GM12874 (cell line): ENCODE data around the gene FOSL2.

Experiments used
- TF ChIP-seq, protein P1 (sequence below): IDR thresholded peaks from 2 replicates; pipeline ENCODE4 v1.5.1; 2011; ENCODE audit warnings: low read depth, mild to moderate bottlenecking, control low read depth, low read length, moderate library complexity; ENCODE audit not compliant: insufficient read depth

FOSL2 gene

DNA sequence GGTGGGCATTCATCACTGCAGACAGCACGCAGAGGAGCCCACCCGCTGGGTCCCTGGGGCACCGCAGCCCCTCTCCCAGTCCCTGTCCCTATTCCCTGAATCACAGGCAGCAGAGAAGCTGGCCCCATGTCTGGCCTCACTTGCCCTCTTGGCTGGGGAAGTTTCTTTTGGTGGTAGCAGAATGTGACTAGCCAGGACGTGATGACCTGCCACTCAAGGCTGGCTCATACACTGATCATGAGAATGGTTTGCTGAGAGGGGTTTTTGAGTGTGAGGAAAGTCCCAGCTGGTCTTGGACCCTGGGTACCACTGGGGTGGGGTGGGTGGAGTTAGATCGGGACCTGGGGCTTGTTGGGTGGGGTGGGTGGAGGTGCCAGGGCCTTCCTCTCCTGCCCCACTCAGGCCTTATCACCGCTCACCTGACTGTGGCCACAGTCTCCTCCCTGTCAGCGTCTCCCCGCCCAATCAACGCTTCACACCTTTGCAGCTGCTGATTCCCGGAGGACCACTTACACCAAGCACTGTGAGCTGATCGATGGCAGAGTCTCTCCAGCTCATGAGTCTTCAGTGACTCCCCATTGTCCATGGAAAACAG, 28.9 kb upstream of the FOSL2 start:
- TF ChIP-seq, protein P1, sequence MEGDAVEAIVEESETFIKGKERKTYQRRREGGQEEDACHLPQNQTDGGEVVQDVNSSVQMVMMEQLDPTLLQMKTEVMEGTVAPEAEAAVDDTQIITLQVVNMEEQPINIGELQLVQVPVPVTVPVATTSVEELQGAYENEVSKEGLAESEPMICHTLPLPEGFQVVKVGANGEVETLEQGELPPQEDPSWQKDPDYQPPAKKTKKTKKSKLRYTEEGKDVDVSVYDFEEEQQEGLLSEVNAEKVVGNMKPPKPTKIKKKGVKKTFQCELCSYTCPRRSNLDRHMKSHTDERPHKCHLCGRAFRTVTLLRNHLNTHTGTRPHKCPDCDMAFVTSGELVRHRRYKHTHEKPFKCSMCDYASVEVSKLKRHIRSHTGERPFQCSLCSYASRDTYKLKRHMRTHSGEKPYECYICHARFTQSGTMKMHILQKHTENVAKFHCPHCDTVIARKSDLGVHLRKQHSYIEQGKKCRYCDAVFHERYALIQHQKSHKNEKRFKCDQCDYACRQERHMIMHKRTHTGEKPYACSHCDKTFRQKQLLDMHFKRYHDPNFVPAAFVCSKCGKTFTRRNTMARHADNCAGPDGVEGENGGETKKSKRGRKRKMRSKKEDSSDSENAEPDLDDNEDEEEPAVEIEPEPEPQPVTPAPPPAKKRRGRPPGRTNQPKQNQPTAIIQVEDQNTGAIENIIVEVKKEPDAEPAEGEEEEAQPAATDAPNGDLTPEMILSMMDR: no peak

DNA sequence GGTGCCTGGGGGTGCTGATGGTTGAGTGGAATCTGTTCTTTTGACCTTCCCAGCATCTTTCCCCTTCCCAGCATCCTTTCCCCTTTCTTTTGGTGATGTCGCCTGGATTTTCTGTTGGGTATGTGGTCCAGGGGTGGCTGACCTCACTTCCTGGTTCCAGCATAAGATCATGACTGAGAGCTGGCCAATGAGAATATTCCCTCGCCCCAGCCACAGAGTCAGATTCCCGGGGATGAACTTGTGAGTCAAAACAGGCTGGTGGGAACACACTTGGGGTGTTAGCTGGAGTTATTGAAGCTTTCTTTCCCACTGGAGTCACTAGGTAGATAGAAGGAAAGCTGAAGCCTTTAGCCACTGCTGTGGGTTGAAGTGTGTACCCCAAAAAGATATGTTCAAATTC, 28.0 kb upstream of the FOSL2 start:
- TF ChIP-seq, protein P1: no peak

DNA sequence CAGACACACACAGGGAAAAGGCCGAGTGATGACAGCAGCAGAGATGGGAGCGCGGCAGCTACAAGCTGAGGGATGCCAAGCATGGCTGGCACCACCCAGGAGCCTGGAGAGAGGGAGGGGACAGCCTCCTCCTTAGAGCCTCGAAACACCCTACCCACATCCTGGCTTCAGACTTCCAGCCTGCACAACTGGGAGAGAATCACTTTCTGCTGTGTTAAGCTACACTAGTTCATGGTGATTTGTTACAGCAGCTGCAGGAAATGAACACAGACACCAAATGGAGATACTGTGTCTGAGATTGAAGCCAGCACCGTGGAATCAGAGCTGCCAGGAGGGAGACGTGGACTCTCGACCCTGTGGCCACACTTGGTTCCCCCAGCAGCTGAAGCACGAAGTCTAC, 27.5 kb upstream of the FOSL2 start:
- TF ChIP-seq, protein P1: no peak

DNA sequence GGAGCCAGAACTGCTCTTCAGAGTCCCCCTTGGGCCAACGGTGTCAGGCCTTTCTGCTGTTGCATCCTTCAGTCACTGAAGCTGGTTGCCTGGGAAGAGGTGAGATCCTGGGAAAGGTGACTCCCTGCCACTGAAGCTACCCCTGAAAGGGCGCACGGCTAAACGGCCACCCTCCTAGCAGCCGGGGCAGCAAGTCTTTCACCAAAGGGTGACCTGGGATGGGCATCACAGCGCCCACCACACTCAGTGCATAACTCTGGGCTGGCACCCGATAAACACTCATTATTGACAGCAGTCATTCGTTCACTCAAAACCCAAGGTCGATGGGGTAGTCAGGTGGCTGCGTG, 26.5 kb upstream of the FOSL2 start:
- TF ChIP-seq, protein P1: no peak

DNA sequence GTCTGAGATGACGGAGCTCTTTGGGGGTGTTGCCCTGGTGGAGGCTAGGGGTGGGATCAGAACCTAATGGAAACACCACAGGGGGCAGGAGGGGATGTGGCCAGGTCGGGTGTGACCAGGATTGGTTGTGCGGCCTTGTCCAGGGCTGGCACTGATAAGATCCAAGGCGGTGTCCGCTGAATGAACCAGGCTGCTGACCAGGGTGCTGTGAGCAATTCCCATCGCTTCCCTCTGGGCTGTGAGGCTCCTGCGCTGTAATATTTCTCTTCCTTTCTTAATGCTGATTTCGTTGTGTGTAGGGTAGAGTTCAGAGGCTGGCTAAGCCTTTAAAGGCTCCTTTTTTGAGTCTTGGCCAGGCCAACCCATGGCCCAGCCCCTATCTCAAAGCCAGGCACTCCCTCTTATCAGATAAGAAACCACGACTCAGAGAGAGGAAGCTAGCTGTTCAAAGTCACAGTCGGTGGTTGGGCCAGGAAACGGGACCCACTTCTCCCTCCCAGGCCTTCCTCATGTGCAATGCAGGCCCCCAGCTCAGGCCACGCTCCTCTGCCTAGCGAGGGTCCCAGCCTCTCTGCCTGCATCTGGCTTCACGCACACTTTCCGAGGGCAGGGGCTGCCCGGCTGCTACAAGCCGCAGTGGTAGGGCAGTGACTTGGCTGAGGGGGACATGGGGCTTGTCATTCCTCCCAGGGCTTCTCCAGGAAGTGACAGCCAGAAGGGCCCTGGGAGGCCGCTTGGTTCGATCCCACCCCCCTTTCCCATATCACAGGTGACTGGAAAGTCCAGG, 26.0 kb upstream of the FOSL2 start:
- TF ChIP-seq, protein P1: no peak

DNA sequence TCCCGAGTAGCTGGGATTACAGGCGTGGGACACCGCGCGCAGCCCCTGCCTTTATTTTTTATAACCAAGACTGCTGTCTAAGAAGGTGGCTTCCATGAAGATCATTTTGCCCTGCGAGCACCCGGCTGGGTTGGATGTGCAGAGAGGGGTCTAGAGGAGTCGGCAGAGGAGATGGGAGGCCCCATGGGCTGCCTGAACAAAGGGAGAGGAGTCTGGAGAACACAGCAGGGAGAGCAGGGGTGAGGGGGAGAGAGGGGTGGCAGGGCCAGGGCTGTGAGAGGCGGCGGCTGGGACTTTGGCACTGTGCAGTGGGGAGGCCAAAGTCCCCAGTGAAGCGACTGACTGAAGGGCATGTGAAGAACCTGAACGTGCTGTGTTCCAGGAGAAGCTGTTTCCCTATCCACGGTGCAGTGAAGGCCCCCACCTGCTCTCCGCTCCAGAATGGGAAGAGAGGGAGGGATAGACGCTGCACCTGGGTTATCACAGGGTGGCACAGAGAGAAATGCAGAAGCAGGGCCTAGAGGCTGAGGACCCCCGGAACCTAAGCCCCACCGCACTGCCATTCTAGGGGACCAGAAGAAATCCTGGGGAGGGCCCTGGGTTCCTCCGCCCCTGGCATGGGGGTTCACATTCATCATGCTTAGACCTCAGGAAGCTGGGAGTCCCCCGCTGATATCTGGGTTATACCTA, 24.8 kb upstream of the FOSL2 start:
- TF ChIP-seq, protein P1: no peak

DNA sequence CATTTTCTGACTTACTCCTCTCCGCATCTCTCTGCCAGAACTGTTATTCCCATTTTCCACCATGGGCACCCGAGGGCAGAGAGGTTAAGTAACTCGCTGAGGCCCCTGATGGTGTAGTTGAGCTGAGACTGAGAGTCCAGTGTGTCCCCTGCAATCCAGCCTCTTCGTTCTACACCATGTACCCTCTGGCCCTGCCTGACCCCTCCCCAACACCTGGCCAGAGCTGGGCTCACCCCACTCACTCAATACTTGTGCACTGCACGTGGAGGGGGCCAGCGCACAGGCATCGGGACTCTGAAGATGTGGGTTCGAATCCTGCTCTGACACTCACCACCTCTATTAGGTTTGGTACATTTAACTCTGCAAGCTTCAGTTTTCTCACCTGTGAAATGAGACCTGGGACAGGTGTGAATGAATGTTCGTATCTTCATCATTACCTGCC, 24.3 kb upstream of the FOSL2 start:
- TF ChIP-seq, protein P1: no peak
